ENCODE results near the gene IQCH. TPM values are rescaled to one million over a fixed set of nuclear protein-coding genes. Genes with fewer than 3 reads are reported as not detected.

Gene IQCH
- total RNA-seq, 1 donor from 2014 or later = 2.0 TPM

DNA sequence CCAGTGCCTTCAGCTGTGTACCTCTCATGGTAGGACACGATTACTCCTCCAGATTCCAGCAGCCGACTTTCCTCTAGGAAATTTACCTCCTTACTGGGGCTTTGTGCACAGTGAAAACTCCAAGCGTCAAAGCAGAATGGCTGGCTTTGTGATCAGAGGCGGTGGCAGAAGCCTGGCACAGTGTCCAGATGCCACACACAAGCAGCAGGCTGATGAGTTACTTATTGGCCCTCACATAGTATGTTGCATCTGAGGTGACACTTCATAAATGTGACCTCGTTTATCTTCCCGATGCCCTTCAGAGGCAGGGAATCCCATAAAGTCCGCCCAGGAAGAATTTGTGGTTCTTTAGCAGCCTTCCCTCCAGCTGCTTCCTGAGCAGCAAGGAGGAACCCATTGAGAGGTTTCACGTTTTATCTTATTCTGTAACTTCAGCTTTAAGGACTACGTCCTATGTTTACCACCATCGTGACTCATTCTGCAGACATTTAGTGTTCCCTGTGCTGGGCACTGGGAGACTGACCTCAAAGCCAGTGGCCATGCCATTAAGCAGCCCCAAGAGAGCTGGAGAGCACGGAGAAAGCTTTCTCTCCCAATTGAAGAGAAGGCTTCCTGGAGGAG lies 159.3 kb downstream of the IQCH start:
- Mint-ChIP-seq H3K4me1 (ENCODE audit: unreplicated experiment) (peaks cover 23% of the 10 kb centered on the region), H3K27me3 (no peaks in the 10 kb centered on the region), H3K9me3 (no peaks in the 10 kb centered on the region), H3K27ac (no peak overlapping the region), H3K36me3 (no peaks in the 10 kb centered on the region), H3K4me3 (peak overlapping the region; percentile 12)
- DNase-seq (ENCODE audit: extremely low spot score, unreplicated experiment) = no peak
- no peak for TF ChIP-seq CTCF (conservative IDR thresholded peaks at IDR 0.05)

DNA sequence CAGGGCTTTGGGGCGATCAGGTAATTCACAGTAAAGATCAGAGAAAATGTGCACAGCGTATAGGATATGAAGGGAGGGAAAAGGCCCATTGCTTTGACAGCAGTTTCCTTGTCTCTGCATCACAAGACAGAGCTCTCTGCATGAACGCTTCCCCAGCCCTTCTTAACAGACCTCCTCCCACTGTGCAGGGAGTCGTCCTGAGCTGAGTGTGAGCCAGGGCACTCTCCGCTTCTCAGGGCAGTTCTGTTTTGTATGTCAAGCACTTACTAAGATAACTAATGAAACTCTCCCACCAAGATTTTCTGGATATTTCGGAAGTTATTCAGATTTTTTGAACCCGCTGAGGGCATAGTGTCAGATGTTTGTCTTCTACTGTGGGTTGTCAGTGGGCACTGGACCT lies 160.6 kb downstream of the IQCH start:
- TF ChIP-seq CTCF (conservative IDR thresholded peaks at IDR 0.05) = no peak
- DNase-seq (ENCODE audit: extremely low spot score, unreplicated experiment) = no peak
- no peak overlapping the region for H3K4me3 Mint-ChIP-seq
- H3K4me1 Mint-ChIP-seq (ENCODE audit: unreplicated experiment) = peaks cover 14% of the 10 kb centered on the region
- H3K36me3 Mint-ChIP-seq = no peaks in the 10 kb centered on the region
- no peaks in the 10 kb centered on the region for H3K9me3 Mint-ChIP-seq
- H3K27ac Mint-ChIP-seq = no peak overlapping the region
- H3K27me3 Mint-ChIP-seq = no peaks in the 10 kb centered on the region

GRCh38 chr15:67416891-67417290 lies 162.3 kb downstream of the IQCH start:
- Mint-ChIP-seq H3K36me3 (no peaks in the 10 kb centered on the region), H3K9me3 (no peaks in the 10 kb centered on the region), H3K27me3 (no peaks in the 10 kb centered on the region), H3K27ac (no peak overlapping the region), H3K4me1 (ENCODE audit: unreplicated experiment) (peaks cover 14% of the 10 kb centered on the region), H3K4me3 (no peak overlapping the region)
- DNase-seq (ENCODE audit: extremely low spot score, unreplicated experiment) = no peak
- TF ChIP-seq CTCF (conservative IDR thresholded peaks at IDR 0.05) = no peak

GRCh38 chr15:67419705-67420104 lies 165.1 kb downstream of the IQCH start:
- H3K27me3 Mint-ChIP-seq = no peaks in the 10 kb centered on the region
- no peaks in the 10 kb centered on the region for H3K36me3 Mint-ChIP-seq
- H3K9me3 Mint-ChIP-seq = no peaks in the 10 kb centered on the region
- no peak overlapping the region for H3K27ac Mint-ChIP-seq
- H3K4me3 Mint-ChIP-seq = no peak overlapping the region
- no peak for DNase-seq (ENCODE audit: extremely low spot score, unreplicated experiment)
- TF ChIP-seq CTCF (conservative IDR thresholded peaks at IDR 0.05) = no peak
- H3K4me1 Mint-ChIP-seq (ENCODE audit: unreplicated experiment) = peaks cover 8% of the 10 kb centered on the region

- H3K27ac Mint-ChIP-seq = no peak overlapping the region
- peaks cover 3% of the 10 kb centered on the region for H3K4me1 Mint-ChIP-seq (ENCODE audit: unreplicated experiment)
- no peak for TF ChIP-seq CTCF (conservative IDR thresholded peaks at IDR 0.05)
- no peak for DNase-seq (ENCODE audit: extremely low spot score, unreplicated experiment)
- no peaks in the 10 kb centered on the region for H3K9me3 Mint-ChIP-seq
- no peaks in the 10 kb centered on the region for H3K27me3 Mint-ChIP-seq
- no peak overlapping the region for H3K4me3 Mint-ChIP-seq
- H3K36me3 Mint-ChIP-seq = no peaks in the 10 kb centered on the region
Observed at GRCh38 chr15:67420137-67420536, 165.6 kb downstream of the IQCH start.

- Mint-ChIP-seq H3K4me1 (ENCODE audit: unreplicated experiment) (no peaks in the 10 kb centered on the region), H3K9me3 (no peaks in the 10 kb centered on the region), H3K27me3 (no peaks in the 10 kb centered on the region), H3K27ac (no peak overlapping the region), H3K36me3 (no peaks in the 10 kb centered on the region), H3K4me3 (no peak overlapping the region)
- no peak for DNase-seq (ENCODE audit: extremely low spot score, unreplicated experiment)
- no peak for TF ChIP-seq CTCF (conservative IDR thresholded peaks at IDR 0.05)
Observed at GRCh38 chr15:67421105-67421504, 166.5 kb downstream of the IQCH start.
